H7 (cell line): ENCODE data around the gene FBXL16. TPM values are rescaled to one million over a fixed set of nuclear protein-coding genes. Genes with fewer than 3 reads are reported as not detected.

ENCODE experiments used
- DNase-seq: peaks from one replicate; pipeline ENCODE4 v3.0.0; 2012
- H3K27me3 ChIP-seq: 2 replicates; pipeline ENCODE4 v1.6.0; 2011; ENCODE audit warnings: mild to moderate bottlenecking, low read length; ENCODE audit not compliant: control insufficient read depth, insufficient read depth
- H3K36me3 ChIP-seq: replicated peaks from 2 replicates; pipeline ENCODE4 v1.5.1; 2011; ENCODE audit warnings: low read length; ENCODE audit not compliant: control insufficient read depth, insufficient read depth
- H3K4me3 ChIP-seq: 2 replicates; pipeline ENCODE4 v1.5.1; 2011; ENCODE audit warnings: low read depth, mild to moderate bottlenecking, control low read depth, low read length, moderate library complexity; ENCODE audit not compliant: insufficient read depth
- total RNA-seq: library from RNA; depleted of rRNA; stranded (reverse); fragments of >200 nt; shearing (Covaris generic); gene quantifications from 2 replicates; pipeline ENCODE4 v1.2.3, GENCODE V29; 2014

FBXL16 gene
- total RNA-seq, 1 experiment from 2014 or later: 2.8 TPM

DNA sequence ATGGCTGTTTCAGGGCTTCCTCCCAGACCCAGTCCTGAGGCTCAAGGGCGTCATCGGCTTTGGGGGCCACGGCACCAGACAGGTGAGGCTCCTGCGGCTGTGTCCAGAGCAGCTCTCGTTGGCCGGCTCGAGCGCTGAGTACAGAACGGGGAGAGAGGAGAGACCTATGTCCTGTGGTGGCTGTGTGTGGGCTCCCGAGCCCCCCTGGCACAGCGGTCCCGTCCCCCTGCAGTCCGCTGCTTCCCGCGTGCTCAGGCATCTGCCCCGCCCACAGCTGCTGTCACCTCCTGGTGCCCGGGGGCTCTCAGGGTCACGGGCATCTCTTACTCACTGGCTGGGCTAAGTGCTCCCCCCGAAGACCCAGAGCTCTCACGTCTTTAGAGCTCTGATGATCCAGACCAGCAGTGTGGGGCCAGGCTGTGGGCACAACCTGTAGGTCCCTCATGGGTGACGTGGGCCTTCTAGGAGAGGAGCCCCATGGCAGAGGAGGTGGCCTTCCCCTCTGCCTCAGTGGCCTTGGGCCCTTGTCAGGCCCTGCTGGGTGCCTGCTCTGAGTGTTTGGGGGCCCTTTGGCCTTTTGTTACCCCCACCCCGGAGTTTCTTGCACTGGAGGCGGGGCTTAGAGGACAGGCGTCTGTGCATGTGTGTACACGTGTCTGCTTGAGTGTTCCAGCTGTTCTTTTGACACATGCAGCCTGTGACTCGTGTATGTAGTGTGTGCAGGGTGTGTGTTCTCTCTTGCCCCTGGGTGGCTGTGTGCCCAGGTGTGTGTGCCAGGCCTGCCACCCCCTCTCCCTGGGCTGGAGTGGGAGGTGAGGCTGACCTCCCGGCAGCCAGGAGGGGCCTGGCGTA is 52.9 kb downstream of the FBXL16 start:
- no peaks in the 10 kb centered on the region for H3K27me3 ChIP-seq

DNA sequence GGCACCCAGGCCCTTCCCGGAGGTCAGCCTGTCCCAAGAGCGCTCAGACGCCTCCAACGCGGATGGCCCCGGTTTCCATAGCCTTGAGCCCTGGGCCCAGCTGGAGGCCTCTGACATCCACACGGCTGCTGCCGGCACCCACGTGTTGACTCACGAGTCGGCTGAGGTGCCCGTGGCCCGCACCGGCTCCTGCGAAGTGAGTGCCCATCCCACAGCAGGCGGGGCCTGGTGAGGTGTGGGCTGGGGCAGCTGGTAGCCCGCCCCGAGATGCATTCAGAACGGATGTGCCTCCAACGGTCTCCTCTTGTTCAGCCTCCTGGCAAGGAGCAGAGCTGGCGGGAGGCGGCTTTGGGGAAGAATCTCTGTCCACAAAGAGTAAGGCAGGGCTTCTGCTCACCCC is 53.8 kb downstream of the FBXL16 start:
- no peak overlapping the region for H3K4me3 ChIP-seq
- no peak for DNase-seq

More for the DNA sequence above, 52.9 kb downstream of the FBXL16 start:
- Histone ChIP-seq H3K36me3 (no peaks in the 10 kb centered on the region; the same call in 1 of the 2 replicates), H3K4me3 (no peak overlapping the region)
- no peak for DNase-seq

DNA sequence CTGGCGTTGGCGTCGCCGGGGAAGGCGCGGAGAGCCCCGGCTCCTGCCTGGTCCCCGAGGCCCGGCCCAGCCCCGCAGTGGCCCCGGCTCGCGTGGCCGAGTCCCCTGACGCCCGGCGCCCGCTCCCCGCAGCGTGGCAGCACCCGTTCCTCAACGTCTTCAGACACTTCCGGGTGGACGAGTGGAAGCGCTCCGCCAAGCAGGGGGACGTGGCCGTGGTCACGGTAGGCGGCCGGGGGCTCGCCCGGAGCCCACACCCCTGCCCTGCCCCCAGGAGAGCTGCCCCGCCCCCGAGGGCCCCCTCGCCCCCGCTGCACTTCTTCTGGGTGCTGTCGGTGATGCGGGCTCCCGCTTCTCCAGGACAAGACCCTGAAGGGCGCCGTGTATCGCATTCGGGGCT is 56.0 kb downstream of the FBXL16 start:
- Histone ChIP-seq H3K27me3 (no peaks in the 10 kb centered on the region), H3K4me3 (peak overlapping the region; percentile 74), H3K36me3 (no peaks in the 10 kb centered on the region; the same call in 1 of the 2 replicates)
- DNase-seq: peak; percentile 78

More for the DNA sequence above, 53.8 kb downstream of the FBXL16 start:
- H3K27me3 ChIP-seq: no peaks in the 10 kb centered on the region
- H3K36me3 ChIP-seq: no peaks in the 10 kb centered on the region; the same call in 1 of the 2 replicates

DNA sequence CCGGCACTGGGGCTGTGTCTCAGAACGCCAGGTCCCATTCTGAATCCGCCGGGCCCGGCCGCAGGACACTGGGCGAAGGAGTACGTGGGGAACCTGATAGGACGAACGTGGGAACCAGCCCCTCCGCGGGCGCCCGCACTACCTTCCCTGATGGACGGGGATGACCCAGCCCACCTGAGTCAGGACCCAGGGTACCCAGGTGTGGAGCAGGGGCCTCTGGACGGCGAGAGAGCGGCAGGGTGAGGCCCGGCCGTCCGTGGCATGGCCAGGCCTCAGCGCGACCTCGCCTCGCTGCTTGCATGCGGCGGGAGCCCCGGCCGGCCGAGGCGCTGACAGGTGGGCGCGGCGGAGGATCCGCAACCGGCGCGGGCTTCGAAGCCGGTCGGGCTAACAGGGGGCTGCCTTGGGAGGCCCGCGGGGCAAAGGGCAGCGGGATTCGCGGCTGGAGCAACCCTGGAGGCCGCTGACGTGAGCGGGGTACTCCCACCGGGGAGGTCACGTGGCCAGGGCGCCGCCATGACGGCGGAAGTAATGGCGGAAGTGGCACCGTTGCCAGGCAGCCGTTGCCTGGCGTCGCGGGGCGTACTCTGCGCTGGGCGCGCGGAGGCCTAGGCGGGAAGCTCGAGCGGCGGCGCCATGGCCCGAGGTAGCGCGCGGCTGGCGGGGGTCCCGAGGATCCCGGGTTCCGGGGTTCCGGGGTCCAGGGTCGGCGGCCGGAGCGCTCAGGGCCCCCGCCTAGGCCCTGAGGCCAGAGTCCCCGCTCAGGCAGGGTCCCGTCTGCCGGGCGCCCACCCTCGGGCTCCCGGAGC is 56.6 kb downstream of the FBXL16 start, which contains the start of gene WDR90:
TSS of gene WDR90 (plus strand) at position 585 of the 809 bp plus-strand sequence. CDS start at position 637, 52 bp downstream.
- H3K4me3 ChIP-seq: peak within 1 kb of the TSS; percentile 74
- H3K36me3 ChIP-seq: no peaks in the 10 kb centered on the region; the same call in 1 of the 2 replicates
- no peaks in the 10 kb centered on the region for H3K27me3 ChIP-seq
- peak; percentile 98 for DNase-seq

DNA sequence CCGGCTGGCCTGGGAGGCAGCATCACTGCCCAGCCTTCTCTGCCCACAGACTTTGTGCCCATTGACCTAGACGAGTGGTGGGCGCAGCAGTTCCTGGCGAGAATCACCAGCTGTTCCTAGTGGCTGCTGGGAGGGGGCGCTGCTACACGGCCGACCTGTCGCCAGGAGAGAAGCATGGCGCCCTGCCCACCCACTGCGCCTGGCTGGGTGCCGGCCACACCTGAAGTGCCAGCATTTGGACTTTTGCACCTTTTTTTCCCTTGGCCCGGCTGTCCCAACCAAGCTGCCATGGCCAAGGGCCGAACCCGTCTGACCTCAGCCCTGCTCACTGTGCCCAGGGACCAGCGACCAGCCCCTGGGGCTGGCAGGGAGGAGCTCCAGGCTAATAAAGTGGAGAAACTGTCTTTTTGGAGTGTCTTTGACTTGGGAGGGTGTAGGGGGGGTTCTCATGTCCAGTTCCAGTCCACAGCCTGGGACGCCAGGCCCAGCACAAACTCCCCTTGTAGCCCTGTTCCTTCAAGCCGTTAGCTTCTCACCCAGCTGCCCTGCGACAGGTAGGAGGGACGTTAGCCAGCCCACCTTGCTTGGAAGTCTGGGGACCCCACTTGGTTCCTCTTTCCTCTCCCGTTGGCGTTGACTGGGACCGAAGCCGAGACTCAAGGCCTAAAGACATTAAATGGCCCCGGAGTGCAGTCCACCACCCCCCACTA is 57.4 kb downstream of the FBXL16 start:
- Histone ChIP-seq H3K4me3 (peak overlapping the region; percentile 74), H3K27me3 (no peaks in the 10 kb centered on the region), H3K36me3 (no peaks in the 10 kb centered on the region; the same call in 1 of the 2 replicates)
- DNase-seq: peak; percentile 92

DNA sequence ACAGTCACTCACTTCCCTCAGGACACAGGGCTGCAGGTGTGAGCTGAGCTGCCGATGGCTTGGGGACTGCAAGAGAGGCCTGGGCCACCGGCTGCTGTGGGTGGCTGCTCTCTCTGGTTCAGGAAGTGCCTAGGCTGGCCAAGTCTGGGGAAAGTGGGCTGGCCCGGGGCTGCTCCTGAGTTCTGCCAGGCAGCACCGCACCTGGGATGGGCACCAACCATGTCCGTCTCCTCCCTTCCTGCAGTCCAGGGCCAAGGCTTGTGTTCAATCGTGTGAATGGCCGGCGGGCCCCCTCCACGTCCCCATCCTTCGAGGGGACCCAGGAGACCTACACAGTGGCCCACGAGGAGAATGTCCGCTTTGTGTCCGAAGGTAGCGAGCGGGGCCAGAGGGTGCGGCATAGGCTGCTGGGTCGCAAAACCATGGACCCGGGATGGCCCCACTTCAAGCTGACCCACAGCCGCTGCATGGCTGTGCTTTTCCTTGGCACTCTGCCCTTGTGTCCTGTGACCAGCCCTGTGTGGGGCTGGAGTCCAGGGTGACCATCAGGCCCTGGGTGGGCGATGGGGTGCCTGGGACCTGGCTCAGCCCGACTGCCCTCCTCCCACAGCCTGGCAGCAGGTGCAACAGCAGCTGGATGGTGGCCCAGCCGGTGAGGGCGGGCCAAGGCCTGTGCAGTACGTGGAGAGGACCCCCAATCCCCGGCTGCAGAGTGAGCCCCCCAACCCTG is 58.3 kb downstream of the FBXL16 start:
- Histone ChIP-seq H3K36me3 (no peaks in the 10 kb centered on the region; the same call in 1 of the 2 replicates), H3K27me3 (peaks cover 2% of the 10 kb centered on the region), H3K4me3 (no peak overlapping the region)
- no peak for DNase-seq

DNA sequence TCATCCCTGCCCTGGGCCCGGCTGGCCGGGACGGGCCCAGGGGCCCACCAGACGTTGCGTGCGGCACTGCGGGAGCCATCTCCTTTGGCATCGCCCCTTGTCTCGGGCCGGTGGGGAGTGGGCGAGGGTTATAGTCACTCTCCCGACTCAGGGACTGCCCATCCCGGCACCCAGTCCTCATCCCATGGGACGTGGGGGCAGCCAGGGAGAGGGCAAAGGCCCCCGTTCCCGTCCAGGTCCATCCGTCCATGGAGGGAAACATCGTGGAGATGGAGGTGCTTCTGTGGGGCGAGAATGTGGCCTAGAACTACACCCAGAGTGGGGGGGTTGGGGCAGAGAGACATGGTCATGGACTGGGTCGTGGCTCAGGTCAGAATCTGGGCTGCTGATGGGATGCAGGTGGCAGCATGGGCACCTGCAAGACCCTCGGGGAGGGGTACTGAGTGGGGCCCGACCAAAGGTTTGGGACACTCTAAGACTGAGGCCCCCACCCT is 58.9 kb downstream of the FBXL16 start:
- H3K4me3 ChIP-seq: no peak overlapping the region
- DNase-seq: no peak
- no peaks in the 10 kb centered on the region; the same call in 1 of the 2 replicates for H3K36me3 ChIP-seq
- H3K27me3 ChIP-seq: peaks cover 3% of the 10 kb centered on the region

DNA sequence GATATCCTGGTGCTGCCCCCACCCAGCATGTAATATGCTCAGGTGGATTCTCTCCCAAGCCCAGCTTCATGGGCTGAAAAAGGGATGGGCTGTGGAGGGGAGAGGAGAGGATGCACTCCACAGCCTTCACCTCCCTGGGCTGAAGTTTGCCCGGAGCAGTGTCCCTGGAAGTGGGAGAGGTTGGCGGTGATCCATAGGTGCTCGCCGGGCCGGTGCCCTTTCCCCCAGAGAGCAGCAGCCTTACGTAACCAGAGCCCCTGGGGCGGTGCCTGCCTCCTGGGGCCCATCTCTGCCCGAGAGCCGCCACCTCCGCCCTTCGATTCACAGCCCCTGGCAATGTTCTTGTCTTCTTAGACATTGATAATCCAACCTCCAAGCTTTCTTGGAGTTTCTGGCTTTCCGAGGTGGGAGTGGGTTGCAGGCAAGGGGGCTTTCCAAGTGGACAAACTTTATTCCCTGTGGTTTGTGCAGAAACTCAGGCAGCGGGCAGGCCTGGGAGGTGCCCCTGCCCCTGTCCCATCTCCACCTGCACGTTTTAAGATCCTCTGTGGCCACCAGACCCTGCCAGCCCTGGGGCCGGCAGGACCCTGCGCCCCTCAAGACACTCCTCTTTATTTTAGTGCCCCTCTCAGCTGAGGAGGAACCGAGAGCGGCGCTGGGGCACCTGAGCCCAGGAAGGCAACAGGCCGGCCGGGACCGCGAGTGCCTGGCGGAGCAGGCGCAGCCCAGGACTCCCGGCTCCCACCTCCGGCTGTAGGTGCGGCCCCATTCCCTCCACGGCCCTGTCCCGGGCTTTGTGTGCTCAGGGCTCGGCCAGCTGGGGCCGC is 59.5 kb downstream of the FBXL16 start:
- no peaks in the 10 kb centered on the region; the same call in 1 of the 2 replicates for H3K36me3 ChIP-seq
- H3K4me3 ChIP-seq: no peak overlapping the region
- no peak for DNase-seq
- peaks cover 3% of the 10 kb centered on the region for H3K27me3 ChIP-seq

DNA sequence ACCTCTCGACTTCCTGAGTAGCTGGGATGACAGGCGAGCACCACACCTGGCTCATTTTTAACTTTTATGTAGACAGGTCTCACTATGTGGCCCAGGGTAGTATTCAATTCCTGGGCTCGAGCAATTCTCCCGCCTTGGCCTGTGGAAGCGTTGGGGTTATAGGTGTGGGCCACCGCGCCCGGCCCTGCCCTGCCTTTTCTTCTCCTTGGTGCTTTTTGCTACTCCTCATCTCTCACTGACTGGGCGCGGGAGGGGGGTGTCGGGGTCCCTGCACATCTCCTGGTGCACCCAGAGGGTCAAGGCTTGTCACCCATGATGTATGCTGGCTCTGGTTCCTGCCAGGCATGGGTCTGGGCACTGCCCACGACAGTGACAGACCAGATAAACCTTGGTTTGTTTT is 61.0 kb downstream of the FBXL16 start:
- H3K36me3 ChIP-seq: no peaks in the 10 kb centered on the region; the same call in 1 of the 2 replicates
- no peak overlapping the region for H3K4me3 ChIP-seq
- H3K27me3 ChIP-seq: peaks cover 3% of the 10 kb centered on the region
- no peak for DNase-seq

DNA sequence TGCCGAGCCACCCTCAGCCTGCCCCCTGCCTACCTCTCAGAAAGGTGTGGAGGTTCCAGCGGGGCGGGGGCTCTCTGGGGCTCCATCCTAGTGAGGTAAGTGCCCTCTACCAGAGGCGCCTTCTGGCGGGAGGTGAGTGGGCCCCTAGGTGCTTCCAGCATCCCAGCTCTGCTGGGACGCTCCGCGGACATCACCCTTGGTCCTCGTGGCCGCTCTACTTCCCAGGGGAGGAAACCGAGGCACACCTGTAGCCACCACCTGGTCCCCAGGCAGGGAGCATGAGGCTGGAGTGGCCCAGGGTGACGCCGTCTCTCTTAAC is 62.6 kb downstream of the FBXL16 start:
- H3K36me3 ChIP-seq: no peaks in the 10 kb centered on the region; the same call in 1 of the 2 replicates
- peak; percentile 74 for DNase-seq
- peak overlapping the region; percentile 70; the same call in 1 of the 2 replicates for H3K4me3 ChIP-seq
- H3K27me3 ChIP-seq: peaks cover 3% of the 10 kb centered on the region
